ENCODE data around the gene OSM. TPM values are rescaled to one million over a fixed set of nuclear protein-coding genes. Genes with fewer than 3 reads are reported as not detected.

Gene OSM
- total and polyA plus RNA-seq, 8 donors, result 0.17 to 6.3 (median 0.58) TPM

GRCh38 chr22:30290342-30291057 is 23.8 kb upstream of the OSM start:
- H3K4me1 ChIP-seq, result peaks cover 31 to 57% of the 10 kb centered on the region in 2 donors
- TF ChIP-seq, protein P1, sequence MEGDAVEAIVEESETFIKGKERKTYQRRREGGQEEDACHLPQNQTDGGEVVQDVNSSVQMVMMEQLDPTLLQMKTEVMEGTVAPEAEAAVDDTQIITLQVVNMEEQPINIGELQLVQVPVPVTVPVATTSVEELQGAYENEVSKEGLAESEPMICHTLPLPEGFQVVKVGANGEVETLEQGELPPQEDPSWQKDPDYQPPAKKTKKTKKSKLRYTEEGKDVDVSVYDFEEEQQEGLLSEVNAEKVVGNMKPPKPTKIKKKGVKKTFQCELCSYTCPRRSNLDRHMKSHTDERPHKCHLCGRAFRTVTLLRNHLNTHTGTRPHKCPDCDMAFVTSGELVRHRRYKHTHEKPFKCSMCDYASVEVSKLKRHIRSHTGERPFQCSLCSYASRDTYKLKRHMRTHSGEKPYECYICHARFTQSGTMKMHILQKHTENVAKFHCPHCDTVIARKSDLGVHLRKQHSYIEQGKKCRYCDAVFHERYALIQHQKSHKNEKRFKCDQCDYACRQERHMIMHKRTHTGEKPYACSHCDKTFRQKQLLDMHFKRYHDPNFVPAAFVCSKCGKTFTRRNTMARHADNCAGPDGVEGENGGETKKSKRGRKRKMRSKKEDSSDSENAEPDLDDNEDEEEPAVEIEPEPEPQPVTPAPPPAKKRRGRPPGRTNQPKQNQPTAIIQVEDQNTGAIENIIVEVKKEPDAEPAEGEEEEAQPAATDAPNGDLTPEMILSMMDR (IDR thresholded peaks at IDR 0.05), result no peak
- peaks cover 0 to 44% of the 10 kb centered on the region in 2 donors for H3K36me3 ChIP-seq
- peak in 1 of 4 donors; percentile 60 for DNase-seq
- peak overlapping the region in 1 of 2 donors; percentile 96 for H3K4me3 ChIP-seq
- intact Hi-C loops (cut with DNase I), result no loop called here
- peak overlapping the region; percentile 87 to 88 for H3K27ac ChIP-seq
- no peaks in the 10 kb centered on the region for H3K9me3 ChIP-seq
- H3K27me3 ChIP-seq, result no peaks in the 10 kb centered on the region
- ATAC-seq, result no peak

GRCh38 chr22:30289980-30290313 is 23.3 kb upstream of the OSM start:
- intact Hi-C loops (cut with DNase I), result loop anchor here (5.0 to 10.0 kb wide), 2 partner anchors 95 to 97 kb away; partner anchors contain the start of gene RNF215 (in 2 of the 2)
- Histone ChIP-seq H3K36me3 (peaks cover 0 to 44% of the 10 kb centered on the region in 2 donors), H3K4me1 (peaks cover 31 to 57% of the 10 kb centered on the region in 2 donors), H3K4me3 (peak overlapping the region in 1 of 2 donors; percentile 96), H3K9me3 (no peaks in the 10 kb centered on the region), H3K27me3 (no peaks in the 10 kb centered on the region), H3K27ac (peak overlapping the region; percentile 87 to 88)
- DNase-seq, result peak in 1 of 4 donors; percentile 85
- peak; percentile 3 for ATAC-seq
- TF ChIP-seq, protein P1 (IDR thresholded peaks at IDR 0.05), result no peak

GRCh38 chr22:30289141-30289979 is 22.7 kb upstream of the OSM start, which contains the start of gene CASTOR1:
CASTOR1 (minus strand) TSS chr22:30289505; CDS start chr22:30289497, 8 bp downstream.
- Histone ChIP-seq H3K27ac (peak within 1 kb of the TSS; percentile 87 to 88), H3K4me3 (peak within 1 kb of the TSS; percentile 89 to 96), H3K36me3 (peaks cover 0 to 40% of the 10 kb centered on the region in 2 donors), H3K4me1 (peaks cover 31 to 57% of the 10 kb centered on the region in 2 donors), H3K27me3 (no peaks in the 10 kb centered on the region), H3K9me3 (no peaks in the 10 kb centered on the region)
- ATAC-seq (peak; percentile 89), DNase-seq (peak; percentile 95 to 99 (median 99))
- intact Hi-C loops (cut with DNase I), result loop anchor here (5.0 to 10.0 kb wide), 2 partner anchors 95 to 98 kb away; partner anchors contain the start of gene RNF215 (in 2 of the 2)
- TF ChIP-seq, protein P1 (IDR thresholded peaks at IDR 0.05), result no peak

DNA sequence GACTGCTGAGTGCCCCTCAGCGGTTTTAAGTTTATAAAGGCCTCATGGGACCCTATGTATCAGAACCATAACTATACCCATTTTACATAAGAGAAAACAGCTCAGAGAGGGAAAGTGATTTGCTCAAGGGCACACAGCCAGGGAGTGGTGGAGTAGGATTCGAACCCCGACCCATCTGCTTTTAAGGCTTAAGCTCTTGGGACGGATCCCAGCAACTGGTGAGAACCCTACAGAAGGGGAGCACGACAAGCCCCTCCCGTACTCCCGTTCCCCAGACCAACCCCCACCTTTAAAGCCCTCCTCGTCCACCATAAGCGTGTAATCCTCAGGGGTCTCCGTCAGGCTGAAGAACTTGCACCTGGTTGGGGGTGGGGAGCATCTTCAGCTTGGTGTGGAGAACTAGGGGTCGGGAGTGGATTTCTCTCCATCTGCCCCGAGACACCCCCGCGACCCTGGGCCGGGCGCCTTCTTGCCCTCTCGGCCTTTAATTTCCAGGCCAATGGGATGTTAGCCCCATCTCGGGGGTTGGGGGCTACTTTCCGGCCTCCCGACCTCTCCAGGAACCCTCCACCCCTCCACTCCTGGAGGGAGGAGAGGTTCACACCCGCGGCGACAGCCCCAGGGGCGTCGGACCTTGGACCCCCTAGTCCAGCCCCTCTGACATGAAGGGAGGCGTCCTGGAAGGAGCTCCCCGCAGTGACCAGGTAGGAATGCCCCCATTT is 21.9 kb upstream of the OSM start:
- H3K27me3 ChIP-seq, result no peaks in the 10 kb centered on the region
- peaks cover 0 to 35% of the 10 kb centered on the region in 2 donors for H3K36me3 ChIP-seq
- H3K27ac ChIP-seq, result peak overlapping the region; percentile 85 to 88
- no peak for ATAC-seq
- TF ChIP-seq, protein P1 (IDR thresholded peaks at IDR 0.05), result no peak
- no peaks in the 10 kb centered on the region for H3K9me3 ChIP-seq
- intact Hi-C loops (cut with DNase I), result loop anchor here (5.0 to 10.0 kb wide), 2 partner anchors 96 to 99 kb away; partner anchors contain the start of gene RNF215 (in 2 of the 2)
- peaks cover 31 to 60% of the 10 kb centered on the region in 2 donors for H3K4me1 ChIP-seq
- H3K4me3 ChIP-seq, result peak overlapping the region; percentile 89 to 96
- peak in 1 of 4 donors; percentile 40 for DNase-seq

Data from left lung (tissue), 10 donors.